Measurements from ENCODE around the gene FUCA1.

- no peak for TF ChIP-seq CTCF (conservative IDR thresholded peaks at IDR 0.05 in 1 of 2, IDR thresholded peaks at IDR 0.05 in 1 of 2; ENCODE audit: extremely low read depth in 1 of 2, insufficient read depth in 1 of 2, low read depth in 1 of 2, low read length in 2 of 2)
- TF ChIP-seq EZH2 (IDR thresholded peaks at IDR 0.05; ENCODE audit: borderline replicate concordance, low read length), result peak; percentile 48
Observed at GRCh38 chr1:23902321-23903278, 34.5 kb upstream of the FUCA1 start.
